Measurements from ENCODE around the gene TBC1D32.
"Not testable (repeated sequence)": the region's sequence is repeated elsewhere in the genome, so short reads cannot be mapped to it uniquely, and the experiment has no call there.

Gene TBC1D32

GRCh38 chr6:121216928-121217327, 117.4 kb downstream of the TBC1D32 start:
- DNase-seq, result no peak

- not testable (repeated sequence) for DNase-seq
Measured at GRCh38 chr6:121213341-121213740, 120.9 kb downstream of the TBC1D32 start.

DNA sequence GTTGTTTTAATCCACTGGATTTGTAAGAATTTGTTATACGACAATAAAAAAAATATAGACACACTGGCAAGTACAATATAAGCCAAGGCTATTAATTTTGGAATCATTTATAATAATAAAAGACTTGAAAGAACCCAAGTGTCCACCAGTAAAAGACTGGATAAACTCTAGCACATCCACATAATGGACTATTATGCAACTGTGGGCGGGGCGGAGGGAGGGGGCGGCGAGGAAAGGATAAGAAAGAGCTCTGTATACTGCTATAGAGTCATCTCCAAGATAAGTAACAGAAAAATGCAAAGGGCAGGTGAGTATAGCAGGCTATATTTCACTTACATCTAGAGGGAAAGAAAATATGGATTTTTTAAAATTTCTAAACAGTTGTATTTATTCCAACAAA, 123.3 kb downstream of the TBC1D32 start:
- DNase-seq, result no peak

GRCh38 chr6:121205569-121205968, 128.7 kb downstream of the TBC1D32 start:
- DNase-seq, result no peak

GRCh38 chr6:121201105-121201504, 133.2 kb downstream of the TBC1D32 start:
- DNase-seq, result no peak

DNA sequence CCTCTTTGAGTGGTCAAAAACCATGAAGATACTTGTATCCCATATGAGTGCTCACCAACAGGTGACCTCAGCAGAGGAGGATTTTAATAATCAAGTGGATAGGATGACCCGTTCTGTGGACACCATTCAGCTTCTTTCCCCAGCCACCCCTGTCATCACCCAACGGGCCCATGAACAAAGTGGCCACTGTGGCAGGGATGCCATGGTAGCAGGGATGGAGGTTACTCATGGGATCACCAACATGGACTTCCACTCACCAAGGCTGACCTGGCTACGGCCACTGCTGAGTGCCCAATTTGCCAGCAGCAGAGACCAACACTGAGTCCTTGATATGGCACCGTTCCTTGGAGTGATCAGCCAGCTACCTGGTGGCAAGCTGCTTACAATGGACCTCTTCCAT, 138.2 kb downstream of the TBC1D32 start:
- not testable (repeated sequence) for DNase-seq

GRCh38 chr6:121190122-121190521, 144.2 kb downstream of the TBC1D32 start:
- no peak for DNase-seq

DNA sequence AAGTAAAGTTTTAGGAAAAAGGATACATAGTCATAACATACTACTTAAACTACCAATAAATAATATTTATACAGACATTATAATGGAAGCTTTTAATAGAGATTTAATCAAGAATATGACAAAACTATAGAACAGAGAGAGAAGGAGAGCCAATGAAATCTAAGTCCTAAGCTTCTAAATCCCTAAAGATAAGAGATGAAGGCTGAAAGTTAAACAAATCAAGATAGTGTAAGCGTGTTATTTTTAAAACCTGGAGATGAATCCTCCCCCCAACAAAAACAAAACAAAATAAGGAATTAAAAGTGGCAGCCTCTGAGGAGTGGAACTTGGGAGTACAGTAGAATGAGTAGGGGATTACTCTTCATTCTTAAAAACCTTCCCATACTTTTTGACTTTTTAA, 145.9 kb downstream of the TBC1D32 start:
- no peak for DNase-seq

DNA sequence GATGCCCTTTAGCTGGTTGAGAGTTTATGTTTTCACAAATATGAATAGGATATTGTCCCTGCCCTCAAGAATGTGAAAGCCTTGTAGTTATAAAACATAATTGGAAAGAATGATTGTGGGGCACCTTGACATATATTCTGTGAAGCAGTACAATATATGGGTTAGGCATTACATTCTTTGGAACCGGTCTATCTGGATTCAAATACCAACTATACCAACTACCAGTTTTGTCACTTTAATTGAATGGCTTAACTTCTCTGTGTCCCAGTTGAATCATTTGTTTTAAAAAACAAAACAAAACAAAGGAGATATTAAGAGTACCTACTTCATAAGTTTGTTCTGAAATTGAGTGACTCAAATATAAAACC, 146.5 kb downstream of the TBC1D32 start:
- DNase-seq, result no peak

DNA sequence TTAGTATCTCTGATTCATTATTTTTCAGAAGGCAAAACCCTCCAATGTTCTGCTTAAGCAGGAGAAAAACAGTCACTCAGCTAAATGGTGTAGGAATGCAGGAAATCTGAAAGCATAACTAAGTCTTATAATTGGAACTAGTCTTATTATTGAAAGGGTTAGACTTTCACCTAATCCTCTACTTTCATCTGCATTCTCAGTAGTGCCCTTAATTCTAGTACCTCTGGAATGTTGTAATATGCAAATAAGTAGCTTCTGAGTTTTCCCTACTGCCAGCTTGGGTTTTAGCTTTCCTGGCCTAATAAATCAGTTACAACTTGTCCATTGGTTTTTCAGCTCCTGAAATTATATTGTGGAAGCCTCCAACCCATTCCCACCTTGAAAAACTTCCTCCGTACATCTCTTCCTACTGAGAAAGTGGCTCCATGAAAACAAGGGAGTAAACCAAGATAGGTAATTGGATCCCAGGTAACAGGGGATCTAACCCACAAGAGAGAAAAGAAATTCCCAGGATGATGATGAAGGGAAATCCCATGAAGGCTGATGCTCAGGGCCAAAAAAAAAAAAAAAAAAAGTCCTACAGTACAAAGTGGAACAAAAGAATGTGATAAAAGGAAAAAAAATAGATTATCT, 147.0 kb downstream of the TBC1D32 start:
- DNase-seq, result no peak

DNA sequence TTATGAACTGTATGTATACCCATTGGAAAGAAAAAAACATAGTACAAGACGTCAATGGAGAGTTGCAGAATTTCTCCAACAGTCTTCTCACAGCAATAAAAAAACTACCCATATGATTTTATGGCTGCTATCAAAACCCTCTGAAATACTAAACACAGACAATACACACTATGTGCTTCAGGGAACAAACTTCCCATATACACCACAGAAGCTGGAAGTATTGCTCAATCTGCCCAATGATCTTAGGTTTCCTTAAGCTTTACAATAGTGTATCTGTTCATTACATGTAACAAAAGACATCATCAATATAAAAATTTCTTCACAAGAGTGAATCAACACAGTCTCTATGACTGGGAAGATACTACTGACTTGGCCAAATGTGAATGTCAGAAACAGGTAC, 150.5 kb downstream of the TBC1D32 start:
- no peak for DNase-seq

DNA sequence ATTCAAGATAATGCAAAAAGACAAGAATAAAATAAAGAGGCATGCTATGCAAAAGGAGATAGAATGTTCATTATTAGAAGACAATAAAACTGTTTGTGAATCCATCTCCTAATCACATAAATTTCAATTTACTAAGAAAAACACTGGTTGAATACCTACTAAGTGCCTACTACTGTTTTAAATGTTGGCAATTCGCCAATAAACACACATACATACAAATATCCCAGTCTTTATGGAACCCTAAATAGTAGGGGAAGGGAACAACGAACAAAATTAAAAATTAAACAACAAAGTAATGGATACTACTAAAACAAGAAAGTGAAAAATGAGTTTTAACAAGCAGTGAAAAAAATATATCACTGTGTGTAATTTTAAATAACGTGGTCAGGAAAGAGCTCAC, 158.5 kb downstream of the TBC1D32 start:
- DNase-seq, result no peak

DNA sequence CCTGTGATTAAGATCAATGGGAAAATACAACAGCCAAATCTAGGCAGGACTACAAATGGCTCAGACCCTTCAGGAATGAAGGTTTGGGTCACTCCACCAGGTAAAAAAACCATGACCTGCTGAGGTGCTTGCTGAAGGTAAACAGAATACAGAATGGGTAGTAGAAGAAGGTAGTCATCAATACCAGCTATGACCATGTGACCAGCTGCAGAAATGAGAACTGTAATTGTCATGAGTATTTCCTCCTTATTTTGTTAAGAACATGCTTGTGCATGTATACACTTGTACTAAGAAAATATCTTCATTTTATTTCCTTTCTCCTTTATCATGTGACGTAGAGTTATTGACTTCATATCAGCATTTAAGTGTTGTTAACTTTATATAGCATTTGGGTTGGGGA, 161.8 kb downstream of the TBC1D32 start:
- not testable (repeated sequence) for DNase-seq

DNA sequence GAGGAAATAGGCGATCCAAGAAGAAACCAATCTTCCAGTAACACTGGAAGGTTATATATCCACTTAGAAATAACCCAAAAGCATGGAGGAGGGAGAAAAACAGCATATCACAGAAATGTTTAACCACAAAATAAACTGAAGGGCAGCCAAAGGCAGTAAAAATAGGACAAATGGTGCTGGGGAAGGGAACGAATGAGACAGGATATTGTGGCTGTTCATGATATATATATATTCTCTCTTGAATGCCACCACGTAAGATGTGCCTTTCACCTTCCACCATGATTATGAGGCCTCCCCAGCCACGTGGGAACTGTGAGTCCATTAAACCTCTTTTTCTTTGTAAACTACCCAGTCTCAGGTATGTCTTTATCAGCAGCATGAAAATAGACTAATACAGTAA, 162.4 kb downstream of the TBC1D32 start:
- DNase-seq, result no peak

GRCh38 chr6:121161886-121162285, 172.4 kb downstream of the TBC1D32 start:
- DNase-seq, result no peak

DNA sequence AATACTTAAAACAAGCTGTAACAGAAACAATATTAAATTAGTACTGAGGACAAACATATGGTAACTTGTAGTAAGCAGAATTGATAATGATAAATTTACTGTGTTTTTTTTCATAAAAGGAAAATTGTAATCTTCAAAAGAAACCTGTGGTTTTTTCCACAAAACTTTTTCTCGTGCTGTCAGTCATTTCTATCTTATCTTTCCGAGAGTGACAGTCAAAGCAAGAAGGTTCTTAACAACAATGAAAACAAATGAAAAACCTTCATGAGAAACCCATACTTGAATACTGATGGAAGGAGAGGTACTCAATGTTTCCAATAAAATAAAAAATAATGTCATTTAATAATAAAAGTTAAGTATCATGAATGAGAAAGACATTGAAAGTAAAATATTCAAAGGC, 174.0 kb downstream of the TBC1D32 start:
- DNase-seq, result no peak

GRCh38 chr6:121158891-121159290, 175.4 kb downstream of the TBC1D32 start:
- no peak for DNase-seq

GRCh38 chr6:121158438-121158837, 175.8 kb downstream of the TBC1D32 start:
- no peak for DNase-seq

GRCh38 chr6:121157906-121158305, 176.4 kb downstream of the TBC1D32 start:
- no peak for DNase-seq

- DNase-seq, result no peak
Measured at GRCh38 chr6:121143476-121143875, 190.8 kb downstream of the TBC1D32 start.

DNA sequence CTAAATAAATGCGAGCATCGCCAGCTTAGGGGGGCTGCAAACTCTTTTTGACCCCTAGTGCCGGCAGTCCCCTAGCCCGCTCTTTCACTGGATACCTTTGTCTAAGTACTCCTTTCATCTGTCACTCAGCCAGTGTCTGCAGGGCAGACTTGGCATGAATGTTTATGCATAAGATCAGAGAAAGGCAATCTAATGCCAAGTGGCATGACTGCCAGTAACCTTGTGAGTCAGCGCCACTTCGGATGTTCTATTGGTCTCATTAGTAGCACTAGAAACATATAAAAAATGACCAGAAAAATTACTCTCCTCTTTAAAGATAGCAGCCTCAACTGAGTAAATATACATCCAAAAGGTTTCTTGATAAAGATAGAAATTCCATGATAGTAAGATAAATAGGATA, 192.2 kb downstream of the TBC1D32 start:
- no peak for DNase-seq

- no peak for DNase-seq
Measured at GRCh38 chr6:121135425-121135824, 198.9 kb downstream of the TBC1D32 start.

DNA sequence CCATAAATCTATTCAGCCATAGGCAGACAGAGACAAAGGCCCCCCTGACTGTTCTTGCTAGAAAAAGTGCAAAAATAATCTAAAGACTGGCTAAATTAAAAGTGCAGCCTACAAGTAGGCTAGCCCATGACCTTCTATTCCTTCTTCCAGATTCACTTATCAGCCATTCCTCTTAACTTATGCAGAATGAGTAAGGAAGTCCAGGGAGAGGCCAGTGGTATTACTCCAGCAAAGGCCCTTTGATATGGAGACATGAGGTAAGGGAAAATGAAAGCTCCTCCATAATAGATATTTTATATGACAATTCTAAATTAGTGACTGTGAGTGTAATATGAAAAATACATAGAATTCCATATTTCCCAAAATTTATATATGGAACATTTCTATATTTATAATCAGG, 199.4 kb downstream of the TBC1D32 start:
- no peak for DNase-seq

GRCh38 chr6:121124600-121124999, 209.7 kb downstream of the TBC1D32 start:
- no peak for DNase-seq

DNA sequence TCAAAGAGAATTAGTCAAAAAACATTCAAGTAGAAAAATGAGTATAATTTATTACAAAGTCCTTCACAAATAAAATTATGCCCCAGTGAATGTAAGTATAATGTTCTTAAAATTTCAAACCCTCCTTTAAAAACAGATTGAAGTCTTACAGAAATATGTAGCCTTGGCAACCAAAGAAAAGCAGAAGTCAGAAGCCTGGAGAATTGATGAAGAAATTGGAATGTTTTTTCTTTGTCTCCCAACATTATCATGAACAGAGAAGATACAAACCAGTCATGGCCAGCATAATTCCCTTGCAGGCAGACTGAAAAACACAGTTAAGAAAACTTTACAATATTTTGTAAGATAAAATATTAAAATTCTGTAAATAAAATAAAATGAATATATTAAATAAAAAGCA, 221.9 kb downstream of the TBC1D32 start:
- DNase-seq, result no peak

- DNase-seq, result no peak
Measured at GRCh38 chr6:121110733-121111132, 223.5 kb downstream of the TBC1D32 start.
